ENCODE results near the gene IFT52.
"Not testable (repeated sequence)": the region's sequence is repeated elsewhere in the genome, so short reads cannot be mapped to it uniquely, and the experiment has no call there.

IFT52 gene

DNA sequence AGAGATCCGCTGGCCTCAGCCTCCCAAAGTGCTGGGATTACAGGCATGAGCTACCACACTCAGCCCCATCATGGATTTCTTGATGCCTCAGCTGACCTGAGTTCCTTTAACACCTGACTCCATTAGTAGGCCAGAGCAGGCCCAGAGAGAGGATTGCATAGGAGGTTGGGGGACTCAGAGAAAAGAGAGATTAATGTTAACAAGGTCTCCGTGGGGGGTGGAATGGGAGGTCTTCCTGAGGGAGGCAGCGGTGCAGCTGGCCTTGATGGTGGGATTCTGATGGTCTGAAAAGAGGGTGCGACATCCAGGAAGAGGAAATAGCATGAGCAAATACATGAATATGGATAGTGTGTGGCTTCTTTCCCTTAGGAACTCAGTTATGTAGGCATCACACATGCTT is 22.0 kb upstream of the IFT52 start:
- no peak for DNase-seq

DNA sequence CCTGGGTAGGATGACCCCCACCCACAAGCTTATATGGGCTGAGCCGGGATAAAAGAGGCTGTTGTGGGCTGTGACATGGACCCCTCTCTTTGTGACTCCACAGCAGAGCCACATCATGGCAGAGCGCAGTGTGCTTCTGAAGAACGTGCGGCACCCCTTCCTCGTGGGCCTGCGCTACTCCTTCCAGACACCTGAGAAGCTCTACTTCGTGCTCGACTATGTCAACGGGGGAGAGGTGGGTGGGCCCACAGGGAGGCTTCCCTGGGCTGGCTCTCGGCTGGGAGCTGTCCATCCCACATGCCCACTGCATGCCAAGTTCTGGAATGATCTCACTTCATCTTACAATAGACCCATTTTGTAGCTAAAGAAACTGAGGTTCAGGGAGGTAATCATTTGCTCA is 21.5 kb upstream of the IFT52 start:
- no peak for DNase-seq

DNA sequence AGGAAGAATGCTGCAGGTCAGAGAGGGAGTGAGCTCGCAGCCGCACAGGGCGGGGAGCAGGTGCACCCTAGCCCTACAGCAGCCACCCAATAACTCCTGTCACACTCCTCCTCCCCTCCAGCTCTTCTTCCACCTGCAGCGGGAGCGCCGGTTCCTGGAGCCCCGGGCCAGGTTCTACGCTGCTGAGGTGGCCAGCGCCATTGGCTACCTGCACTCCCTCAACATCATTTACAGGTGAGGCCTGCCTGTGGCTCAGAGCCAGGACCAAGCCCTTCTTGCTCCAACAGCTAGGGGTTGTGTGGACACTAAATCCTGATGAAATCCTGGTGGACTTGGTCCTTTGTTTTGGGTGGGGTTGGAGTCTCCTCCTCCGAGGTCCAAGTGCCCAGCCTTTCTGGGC is 20.2 kb upstream of the IFT52 start:
- DNase-seq, result no peak

DNA sequence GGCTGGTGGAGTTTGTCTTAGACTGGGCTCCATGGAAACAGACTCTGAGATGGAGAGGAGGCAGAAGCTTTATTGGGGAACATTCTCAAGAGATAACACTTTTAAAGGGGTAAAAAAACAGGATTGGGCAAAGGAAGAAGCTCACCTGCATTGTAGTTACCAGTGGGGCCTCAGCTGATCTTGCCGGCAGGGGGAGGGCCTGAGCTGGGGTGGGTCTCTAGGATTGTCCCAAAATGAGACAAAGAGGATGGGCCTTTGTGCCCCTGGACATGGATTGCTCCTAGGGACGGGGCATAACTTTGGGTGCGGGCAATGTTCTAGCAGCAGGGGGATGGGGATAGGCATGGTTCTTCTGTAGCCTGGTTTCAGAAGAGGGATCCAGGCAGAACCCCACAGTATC is 19.4 kb upstream of the IFT52 start:
- DNase-seq, result no peak

DNA sequence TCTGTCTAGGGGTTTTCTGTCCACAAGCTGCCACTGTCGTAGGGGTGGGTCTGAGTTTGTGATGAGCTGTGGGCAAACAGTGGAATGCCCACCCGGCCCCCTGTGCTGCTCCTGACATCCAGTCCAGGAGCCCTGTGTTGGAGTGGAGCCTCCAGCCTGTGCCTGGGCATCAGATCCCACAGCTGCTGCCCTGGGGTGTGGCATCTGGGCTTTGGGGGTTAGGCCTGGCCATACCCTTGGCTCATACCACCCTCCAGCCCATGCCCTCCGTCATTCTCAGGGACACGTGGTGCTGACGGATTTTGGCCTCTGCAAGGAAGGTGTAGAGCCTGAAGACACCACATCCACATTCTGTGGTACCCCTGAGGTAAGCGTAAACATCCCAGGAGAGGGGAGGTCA is 19.0 kb upstream of the IFT52 start:
- DNase-seq, result no peak

DNA sequence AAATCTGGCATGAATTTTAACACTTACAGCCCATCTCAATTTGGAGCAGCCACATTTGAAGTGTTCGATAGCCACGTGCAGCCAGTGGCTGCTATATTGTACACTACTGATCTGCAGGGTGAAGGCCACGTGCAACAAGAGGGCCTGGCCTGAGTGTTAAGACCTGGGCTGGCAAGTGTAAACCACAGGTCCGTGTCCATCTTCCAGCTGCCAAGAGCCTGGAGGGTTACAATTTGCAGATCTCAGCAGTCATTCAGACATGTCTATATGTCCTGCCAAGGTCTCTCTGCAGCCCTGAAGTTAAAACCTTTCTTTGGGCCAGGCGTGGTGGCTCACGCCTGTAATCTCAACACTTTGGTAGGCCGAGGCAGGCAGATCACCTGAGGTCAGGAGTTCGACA is 17.8 kb upstream of the IFT52 start:
- no peak for DNase-seq

DNA sequence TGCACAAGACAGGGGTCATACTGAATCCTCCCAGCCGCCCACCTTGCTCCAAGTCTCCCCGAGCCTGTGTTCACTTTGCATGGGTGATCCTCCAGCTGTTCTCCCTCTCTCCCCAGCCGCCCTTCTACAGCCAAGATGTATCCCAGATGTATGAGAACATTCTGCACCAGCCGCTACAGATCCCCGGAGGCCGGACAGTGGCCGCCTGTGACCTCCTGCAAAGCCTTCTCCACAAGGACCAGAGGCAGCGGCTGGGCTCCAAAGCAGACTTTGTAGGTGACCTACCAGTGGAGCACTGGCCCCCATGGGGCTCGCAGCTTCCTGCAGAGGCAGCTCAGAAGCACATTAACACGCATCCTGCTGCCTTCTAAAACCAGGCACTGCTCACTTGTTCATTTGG is 14.6 kb upstream of the IFT52 start:
- DNase-seq, result no peak

DNA sequence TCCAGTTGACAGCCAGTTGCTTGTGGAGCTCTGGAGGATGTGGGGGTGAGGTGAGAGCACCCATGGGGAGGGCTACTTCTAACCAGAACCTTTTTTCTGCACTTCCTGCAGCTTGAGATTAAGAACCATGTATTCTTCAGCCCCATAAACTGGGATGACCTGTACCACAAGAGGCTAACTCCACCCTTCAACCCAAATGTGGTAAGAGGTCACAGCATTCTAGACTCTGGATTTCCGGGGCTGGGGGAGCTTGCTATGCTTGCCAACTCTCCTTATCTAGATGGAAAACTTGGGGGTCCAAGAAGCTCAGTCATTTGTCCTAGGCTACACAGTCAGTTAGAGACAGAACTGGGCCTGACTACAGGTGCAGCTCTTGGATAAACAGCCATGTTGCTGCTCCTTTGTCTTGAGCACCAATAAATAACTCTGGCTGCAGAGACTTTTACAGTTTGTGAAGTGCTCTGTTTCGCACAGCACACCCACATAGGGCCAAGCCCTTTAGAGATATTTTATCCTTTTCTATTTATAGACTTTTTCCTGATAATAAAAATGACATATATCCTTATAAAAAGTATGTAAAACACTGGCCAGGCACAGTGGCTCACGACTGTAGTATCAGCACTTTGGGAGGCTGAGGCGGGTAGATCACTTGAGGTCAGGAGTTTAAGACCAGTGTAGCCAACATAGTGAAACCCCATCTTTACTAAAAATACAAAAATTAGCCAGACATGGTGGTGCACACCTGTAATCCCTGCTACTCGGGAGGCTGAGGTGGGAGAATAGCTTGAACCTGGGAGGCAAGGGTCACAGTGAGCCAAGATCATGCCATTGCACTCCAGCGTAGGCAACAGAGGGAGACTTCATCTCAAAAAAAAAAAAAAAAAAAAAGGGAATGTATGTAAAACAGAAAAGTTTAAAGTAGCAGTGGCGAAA is 10.6 kb upstream of the IFT52 start:
- no peak for DNase-seq

DNA sequence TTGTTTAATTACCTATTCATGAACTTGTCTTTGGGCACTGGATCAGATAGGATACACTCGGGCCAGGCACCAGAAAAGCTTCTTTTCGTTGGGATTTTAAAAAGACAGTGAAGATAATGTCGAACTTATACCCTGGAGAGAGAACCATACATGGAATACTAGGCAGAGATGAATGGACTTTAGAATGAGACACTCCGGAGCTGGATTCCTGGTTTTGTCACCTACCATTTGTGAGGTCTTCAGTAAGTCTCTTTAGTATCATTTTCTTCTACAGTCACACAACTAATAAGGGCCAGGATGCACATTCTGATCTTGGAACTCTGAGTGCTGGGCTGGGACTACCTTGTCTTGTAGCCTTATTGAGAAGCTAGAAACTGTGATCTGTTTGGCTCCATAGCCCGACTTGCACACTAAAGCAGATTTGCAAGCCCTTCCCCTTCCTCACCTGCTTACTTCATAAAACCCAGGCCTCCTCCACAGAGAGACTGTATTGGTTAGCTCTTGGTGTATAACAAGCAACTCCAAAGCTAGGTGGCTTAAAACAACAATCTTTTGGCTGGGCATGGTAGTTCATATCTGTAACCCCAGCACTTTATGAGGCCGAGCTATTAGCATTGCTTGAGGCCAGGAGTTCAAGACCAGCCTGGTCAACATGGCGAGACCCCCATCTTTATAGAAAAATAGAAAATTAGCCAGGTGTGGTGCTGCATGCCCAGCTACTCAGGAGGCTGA is 7.4 kb upstream of the IFT52 start:
- no peak for DNase-seq

DNA sequence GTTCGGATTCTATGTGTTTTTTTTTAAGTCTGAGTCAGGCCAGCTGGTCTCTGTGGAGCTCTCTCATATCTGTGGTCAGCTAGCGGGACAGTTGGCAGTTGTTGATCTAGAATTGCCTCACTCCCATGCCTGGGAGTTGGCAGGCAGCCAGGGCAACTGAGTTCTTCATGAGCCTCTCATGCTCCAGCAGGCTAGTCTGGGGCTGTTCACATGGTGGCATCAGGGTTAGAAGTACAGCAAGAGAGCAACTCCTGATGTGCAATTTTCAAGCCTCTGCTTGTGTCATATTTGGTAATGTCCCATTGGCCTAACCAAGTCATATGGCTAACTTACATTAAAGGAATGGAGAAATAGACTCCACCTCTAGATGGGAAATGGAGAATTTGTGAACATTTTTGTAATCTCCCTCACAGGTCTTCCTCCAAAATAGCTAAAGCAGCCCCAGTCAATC is 6.7 kb upstream of the IFT52 start:
- DNase-seq, result peak; percentile 34

DNA sequence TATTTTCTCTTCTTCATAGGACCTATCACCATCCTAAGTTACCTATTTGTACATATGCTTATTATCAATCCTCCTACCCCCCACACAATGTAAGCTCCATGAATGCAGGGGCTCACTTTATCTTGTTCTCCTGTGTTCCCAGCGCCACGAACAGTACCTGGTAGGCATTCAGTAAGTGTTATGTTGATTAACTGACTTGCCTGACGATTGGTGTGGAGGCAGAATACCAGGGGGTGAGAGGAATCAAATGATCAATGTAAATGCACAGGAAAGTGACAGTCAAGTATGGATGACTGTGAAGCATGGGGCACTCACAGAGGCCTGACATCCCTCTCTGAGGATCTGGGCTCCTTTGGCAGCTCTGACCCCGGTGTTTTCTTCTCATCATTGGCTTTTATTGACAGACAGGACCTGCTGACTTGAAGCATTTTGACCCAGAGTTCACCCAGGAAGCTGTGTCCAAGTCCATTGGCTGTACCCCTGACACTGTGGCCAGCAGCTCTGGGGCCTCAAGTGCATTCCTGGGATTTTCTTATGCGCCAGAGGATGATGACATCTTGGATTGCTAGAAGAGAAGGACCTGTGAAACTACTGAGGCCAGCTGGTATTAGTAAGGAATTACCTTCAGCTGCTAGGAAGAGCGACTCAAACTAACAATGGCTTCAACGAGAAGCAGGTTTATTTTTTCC is 6.1 kb upstream of the IFT52 start:
- DNase-seq, result no peak

DNA sequence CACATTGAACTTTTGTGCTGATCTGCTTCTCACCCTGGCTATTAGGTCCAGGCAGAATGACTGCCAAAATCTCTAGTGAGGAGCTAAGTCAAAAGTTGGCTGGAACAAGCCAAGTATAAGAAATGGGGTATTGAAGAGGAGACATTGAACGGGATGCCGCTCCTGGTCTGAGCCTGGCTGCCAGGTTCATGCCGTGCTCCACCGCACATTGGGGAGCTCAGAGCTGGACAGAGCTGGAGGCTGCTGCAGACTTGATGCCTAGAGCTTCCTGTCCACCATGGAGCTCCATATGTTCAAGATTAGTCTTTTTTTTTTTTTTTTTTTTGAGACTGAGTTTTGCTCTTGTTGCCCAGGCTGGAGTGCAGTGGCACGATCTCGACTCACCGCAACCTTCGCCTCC is 4.1 kb upstream of the IFT52 start:
- no peak for DNase-seq

DNA sequence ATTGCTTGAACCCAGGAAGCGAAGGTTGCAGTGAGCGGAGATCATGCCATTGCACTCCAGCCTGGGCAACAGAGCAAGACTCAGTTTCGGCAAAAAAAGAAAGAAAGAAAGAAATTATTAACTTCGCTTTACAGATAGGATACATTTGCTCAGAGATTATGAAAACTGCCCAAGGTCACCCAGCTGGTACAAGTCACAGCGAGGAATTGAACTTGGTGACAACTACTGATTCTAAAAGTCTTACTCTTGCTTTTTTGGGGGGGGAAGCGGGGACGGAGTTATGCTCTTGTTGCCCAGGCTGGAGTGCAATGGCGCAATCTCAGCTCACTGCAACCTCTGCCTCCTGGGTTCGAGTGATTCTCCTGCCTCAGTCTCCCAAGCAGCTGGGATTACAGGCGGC is 2.2 kb upstream of the IFT52 start:
- DNase-seq, result not testable (repeated sequence)

DNA sequence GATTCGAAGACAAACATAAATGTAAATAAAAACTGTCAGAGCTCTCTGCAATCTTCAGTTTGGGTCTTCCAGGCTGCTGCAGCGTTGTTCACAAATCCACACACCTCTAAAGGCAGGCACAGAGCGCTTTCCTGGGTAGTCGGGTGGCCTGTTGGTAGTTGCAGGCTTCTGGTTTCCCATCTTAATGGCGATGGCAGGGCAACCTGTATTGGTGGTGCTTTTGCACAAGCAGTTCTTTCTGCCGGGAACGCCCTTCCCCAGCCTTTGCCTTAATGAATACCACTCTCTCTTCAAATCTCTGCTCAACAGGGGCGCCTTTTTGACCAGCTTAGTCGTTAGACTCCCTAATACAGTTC is 723 bp upstream of the IFT52 start:
- peak; percentile 78 for DNase-seq

DNA sequence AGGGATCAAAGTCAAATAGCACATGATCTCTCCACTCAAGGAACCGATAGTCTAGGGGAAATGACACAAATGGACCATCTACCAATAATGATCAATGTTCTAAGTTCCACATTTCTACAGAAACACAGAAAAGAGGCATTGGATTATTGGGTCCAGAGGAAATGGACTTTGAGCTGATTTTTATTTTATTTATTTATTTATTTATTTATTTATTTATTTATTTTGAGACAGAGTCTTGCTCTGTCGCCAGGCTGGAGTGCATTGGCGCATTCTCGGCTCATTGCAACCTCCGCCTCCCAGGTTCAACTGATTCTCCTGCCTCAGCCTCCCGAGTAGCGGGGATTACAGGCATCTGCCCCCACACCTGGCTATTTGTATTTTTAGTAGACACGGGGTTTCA is 11.2 kb downstream of the IFT52 start:
- not testable (repeated sequence) for DNase-seq

DNA sequence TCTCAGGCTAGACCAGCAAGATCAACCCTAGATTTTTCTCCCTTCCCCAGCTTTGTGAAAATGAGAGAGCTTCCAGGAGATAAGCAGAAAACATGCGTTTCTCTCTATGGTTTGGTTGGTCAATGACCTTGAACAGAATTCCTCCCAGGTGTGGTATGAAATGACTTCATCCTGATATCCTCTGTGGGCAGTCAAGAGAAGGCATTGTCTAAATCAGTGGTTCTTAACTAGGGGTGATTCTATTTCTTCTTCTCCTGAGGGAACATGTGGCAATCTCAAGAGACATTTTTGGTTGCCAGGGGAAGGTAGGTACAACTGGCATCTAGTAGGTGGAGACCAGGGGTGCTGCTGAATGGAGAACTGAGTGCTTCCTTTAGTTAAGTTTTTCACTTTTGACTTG is 12.4 kb downstream of the IFT52 start:
- no peak for DNase-seq

DNA sequence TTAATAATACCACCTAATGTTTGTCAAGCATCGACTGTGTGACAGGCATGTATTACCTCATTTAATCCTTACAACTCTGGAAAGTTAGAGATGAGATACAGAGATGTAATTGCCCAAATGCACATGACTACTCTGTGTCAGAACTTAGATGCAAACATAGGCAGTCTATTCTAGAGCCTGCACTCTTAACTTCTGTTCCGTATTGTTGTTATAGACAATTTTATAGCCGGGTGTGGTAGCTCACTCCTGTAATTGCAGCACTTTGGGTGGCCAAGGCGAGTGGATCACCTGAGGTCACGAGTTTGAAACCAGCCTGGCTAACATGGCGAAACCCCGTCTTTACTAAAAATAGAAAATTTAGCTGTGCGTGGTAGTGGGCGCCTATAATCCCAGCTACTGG is 15.0 kb downstream of the IFT52 start:
- no peak for DNase-seq

DNA sequence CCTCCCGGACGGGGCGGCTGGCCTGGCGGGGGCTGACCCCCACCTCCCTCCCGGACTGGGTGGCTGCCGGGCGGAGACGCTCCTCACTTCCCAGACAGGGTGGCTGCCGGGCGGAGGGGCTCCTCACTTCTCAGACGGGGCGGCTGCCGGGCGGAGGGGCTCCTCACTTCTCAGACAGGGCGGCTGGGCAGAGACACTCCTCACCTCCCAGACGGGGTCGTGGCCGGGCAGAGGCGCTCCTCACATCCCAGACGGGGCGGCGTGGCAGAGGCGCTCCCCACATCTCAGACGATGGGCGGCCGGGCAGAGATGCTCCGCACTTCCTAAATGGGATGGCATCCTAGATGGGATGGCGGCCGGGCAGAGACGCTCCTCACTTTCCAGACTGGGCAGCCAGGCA is 16.5 kb downstream of the IFT52 start:
- DNase-seq, result not testable (repeated sequence)

DNA sequence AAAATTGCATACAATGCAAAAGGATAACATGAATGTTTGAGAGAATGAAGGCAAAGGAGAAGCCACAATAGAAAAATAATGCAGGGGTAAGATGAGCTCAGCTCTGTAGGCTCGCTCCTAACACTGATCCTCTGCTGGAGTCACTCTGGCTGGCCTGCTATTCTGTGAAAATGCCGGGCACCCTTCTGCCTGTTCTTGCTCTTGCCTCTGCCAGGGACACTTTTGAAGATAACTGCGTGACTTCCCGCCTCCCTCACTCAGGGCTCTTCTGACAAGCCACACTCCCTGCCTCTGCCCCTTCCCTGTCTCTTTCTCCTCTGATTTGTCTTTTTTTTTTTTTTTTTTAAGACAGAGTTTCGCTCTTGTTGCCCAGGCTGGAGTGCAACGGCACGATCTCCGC is 40.9 kb downstream of the IFT52 start:
- no peak for DNase-seq

DNA sequence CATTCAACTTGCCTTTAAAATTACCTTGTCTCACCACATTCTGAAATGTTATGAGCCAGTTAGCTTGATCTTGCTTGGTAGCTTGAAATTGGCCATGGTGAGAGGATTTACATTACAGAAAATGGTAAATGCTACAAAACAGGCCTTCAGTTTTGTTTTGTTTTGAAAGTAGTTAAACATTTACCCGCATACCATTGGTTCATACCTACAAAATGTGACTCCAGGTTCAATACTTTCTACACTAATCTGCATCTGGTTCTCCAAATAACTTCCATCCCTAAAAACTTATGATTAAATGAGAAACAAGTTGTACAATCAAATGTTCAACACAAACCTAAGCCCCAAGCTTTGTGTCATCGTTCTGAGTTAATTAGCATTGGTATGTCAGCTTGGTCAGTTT is 45.7 kb downstream of the IFT52 start:
- no peak for DNase-seq

DNA sequence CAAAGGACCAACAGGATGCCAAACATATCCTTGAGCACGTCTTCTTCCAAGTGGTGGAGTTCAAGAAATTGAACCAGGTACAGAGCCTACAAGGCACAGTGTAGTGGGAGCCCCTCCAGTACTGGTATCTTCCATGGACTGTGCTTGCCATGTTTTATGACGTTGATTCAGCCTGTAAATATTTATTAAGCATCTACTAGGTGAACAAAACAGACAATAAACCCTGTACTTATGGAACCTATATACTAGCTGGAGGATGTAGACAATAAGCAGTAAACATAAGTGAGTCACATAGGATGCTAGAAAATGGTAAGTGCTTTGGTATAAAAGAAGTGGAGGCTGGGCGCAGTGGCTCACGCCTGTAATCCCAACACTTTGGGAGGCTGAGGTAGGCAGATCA is 51.8 kb downstream of the IFT52 start:
- DNase-seq, result no peak

DNA sequence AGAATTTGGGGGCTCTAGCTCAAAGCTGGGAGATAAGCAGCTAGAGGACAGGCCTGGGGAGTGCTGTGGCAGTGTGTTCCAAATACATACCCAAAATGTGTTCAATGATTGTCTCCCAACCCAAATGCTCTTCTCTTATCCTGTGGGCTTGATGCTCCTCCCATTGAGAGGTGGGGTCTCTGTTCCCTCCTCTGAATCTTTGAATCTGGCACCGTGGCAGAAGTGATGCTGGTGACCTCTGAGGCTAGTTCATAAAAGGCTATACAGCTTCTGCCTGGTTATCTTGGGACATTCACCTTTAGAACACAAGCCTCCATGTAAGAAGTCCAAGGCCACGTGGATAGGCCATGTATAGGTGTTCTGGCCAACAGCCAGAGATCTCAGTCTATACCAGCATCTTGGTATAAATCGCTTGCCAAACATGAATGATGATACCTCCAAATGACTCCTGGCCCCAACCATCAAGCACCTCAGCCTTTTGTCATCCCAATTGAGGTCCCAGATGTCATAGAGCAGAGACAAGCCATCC is 60.3 kb downstream of the IFT52 start:
- DNase-seq, result no peak

DNA sequence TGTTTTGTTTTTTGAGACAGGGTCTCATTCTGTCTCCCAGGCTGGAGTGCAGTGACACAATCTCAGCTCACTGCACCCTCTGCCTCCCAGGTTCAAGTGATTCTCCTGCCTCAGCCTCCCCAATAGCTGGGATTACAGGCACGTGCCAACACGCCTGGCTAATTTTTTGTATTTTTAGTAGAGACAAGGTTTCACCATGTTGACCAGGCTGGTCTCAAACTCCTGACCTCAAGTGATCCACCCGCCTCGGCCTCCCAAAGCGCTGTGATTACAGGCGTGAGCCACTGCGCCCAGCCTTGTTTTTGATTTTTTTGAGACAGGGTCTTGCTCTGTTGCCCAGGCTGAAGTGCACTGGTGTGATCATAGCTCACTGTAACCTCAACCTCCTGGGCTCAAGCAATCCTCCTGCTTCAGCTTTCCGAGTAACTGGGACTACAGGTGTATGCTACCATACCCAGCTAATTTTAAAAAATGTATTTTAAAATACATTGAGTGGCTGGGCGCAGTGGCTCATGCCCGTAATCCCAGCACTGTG is 61.0 kb downstream of the IFT52 start:
- DNase-seq, result not testable (repeated sequence)
